Stimulated activated CD8-positive, alpha-beta memory T cell treated with anti-CD3 and anti-CD28 coated beads, Interleukin-7, amount 100 ng/mL, for 48 hours (primary cell): ENCODE measurements around the gene MADCAM1.

ENCODE experiments used
- DNase-seq, 2 donors: peaks; one replicate each; pipeline ENCODE4 v3.0.0-alpha.2; 2020; ENCODE audit warnings: low read depth in 1 of 2; ENCODE audit errors: extremely low read depth in 1 of 2

MADCAM1 gene

DNA sequence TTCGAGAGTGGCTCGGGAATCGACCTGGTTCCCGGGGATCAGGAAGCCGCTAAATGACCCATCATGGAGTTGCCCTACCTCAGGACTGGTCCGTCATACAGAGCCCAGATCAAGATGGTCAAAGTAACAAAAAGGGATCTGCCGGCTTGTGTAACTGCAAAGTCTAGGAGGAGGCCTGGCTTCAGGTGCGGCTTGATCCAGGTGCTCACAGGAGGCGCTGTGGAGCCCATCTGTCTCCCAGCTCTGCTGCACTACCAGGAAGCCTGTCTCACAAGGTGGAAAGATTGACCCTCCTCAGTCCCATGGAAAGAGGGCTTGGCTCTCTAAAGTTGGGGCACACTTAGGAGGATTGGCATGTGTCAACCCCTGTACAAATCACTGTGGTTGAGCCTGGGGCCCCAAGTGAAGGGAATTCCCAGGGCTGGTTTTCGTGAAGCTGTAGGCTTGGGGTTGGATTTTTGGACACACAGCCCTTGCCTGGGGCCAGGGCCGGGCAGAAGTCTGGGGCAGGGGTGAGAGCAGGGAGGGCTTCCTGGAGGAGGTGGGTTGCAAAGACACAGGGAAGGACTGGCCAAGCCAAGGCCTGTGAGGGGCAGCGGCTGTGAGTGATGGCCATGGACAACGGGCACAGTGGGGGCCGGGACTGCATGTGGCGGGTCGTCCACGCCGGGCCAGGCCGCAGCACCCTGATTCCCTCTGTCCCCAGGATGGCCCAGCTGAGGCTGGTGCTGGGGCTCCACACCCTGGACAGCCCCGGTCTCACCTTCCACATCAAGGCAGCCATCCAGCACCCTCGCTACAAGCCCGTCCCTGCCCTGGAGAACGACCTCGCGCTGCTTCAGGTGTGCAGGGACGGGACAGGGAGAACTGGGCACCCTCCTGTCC is 51.8 kb downstream of the MADCAM1 start:
- DNase-seq: no peak

DNA sequence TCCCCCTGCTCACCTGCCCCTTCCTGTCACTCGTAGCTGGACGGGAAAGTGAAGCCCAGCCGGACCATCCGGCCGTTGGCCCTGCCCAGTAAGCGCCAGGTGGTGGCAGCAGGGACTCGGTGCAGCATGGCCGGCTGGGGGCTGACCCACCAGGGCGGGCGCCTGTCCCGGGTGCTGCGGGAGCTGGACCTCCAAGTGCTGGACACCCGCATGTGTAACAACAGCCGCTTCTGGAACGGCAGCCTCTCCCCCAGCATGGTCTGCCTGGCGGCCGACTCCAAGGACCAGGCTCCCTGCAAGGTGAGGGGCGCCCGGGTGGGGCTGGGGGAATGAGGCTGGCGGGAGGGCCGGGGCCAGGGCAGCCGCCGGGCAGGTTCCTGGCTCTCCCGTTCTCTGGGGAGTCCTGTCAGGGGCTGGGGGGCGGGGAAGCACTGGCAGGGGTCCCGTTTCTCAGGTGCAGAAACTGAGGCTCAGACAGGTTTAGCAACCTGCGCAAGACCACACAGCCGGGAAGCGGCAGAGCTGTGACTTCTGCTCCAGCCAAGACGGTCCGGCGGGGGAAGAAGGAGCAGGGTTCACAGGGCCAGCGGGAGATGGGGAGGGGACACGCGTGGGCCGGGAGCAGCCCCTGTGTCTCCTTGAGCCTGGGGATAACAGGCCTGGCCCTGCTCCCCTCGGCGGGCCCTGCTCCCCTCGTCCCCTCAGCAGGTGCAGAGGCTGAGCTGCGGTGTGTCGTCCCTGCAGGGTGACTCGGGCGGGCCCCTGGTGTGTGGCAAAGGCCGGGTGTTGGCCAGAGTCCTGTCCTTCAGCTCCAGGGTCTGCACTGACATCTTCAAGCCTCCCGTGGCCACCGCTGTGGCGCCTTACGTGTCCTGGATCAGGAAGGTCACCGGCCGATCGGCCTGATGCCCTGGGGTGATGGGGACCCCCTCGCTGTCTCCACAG is 52.9 kb downstream of the MADCAM1 start:
- DNase-seq: no peak

DNA sequence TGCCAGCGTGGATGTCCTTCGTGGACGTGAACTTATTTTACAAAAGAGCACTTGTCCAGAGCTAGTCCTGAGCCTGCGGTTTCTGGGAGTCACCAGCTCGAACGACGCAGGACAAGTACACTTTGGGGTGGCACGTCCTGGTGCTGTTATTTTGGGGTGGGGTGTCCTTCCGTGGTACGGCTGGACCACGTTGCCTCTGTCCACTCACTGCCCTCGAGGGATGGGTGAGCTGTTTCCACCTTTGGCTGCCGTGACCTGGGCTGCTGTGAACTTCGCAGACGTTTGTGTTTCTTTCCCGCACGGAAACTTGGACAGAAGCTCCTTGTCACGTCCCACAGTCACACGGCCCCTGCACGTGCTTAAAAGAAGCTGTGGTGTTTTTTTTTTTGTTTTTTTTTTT is 58.5 kb downstream of the MADCAM1 start:
- DNase-seq: no peak
